NCI-H146 (cell line): Measurements from ENCODE around the gene ERO1B.
"Not testable (repeated sequence)": the region's sequence is repeated elsewhere in the genome, so short reads cannot be mapped to it uniquely, and the experiment has no call there.

ENCODE experiments used
- DNase-seq: peaks from one replicate; lab custom pipeline; 2025; lab: John Stamatoyannopoulos, UW

Gene ERO1B, protein sequence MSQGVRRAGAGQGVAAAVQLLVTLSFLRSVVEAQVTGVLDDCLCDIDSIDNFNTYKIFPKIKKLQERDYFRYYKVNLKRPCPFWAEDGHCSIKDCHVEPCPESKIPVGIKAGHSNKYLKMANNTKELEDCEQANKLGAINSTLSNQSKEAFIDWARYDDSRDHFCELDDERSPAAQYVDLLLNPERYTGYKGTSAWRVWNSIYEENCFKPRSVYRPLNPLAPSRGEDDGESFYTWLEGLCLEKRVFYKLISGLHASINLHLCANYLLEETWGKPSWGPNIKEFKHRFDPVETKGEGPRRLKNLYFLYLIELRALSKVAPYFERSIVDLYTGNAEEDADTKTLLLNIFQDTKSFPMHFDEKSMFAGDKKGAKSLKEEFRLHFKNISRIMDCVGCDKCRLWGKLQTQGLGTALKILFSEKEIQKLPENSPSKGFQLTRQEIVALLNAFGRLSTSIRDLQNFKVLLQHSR

DNA sequence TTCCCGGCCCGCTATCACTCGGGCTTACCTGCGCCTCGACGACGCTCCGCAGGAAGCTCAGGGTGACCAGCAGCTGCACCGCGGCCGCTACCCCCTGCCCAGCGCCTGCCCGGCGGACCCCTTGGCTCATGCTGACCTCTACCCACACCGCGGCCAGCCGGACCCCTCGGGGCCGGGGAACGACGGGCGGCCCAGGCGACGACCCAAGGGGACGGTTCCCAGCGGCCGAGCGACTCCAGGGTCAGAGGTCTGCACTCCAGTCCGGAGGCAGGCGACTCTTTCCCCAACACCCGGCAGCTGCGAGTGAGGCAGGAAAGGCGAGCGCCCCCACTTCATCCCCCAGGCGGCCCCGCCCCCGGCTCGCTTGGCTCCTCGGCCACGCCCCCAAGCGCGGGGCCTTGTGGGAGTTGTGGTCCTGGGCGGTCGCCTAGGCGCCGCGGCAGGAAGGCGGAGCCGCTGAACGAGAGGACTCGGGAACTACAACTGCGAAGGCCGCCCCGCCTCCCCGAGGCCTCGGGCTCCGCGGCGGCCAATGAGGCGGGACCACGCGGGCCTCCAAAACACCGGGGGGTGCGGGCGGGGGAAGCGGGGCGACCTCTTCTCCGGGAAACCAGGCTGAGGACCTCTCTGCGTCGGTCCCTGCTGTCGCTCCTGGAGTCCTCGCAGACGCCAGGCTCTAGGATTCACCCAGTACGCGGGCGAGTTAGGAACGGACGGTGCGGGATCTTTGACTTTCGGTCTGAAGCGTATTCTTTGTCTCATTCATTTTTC, at the start of gene ERO1B:
Gene ERO1B, minus strand, starts transcription at position 305 of the 771 bp plus-strand sequence. Its CDS starts 175 bp downstream, at position 130.
- peak; percentile 97 for DNase-seq

DNA sequence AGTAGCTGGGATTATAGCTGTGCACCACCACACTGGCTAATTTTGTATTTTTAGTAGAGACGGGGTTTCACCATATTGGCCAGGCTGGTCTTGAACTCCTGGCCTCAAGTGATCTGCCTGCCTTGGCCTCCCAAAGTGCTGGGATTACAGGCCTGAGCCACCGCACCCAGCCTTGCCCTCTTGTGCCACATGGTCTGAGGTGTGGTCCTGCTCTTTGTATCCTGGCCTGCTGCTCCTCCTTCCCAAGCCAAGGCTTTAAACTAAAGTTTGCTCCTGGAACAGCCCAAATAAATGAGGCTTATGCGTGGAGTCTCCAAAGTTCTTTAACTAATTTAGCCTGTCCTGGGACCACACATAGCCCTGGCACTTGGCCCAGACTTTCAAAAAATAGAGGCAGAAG, 49.7 kb upstream of the ERO1B start:
- DNase-seq: not testable (repeated sequence)

DNA sequence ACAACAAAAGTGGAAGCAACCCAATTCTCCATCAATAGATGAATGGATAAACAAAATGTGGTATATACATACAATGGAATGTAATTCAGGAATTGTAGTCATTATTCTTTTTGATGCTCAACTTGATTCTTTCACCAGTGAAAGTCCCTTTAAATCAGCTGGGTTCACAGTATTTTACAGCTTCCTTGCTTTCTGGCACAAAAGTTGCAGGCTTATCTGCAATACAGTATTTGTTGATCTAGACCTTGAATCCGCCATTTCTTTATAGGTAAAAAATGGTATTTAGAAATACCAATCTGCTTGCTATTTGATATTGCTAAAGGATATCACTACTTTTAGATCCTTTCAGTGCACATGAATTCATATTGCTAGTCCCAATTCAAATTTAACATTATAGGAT, 44.7 kb upstream of the ERO1B start:
- DNase-seq: no peak

DNA sequence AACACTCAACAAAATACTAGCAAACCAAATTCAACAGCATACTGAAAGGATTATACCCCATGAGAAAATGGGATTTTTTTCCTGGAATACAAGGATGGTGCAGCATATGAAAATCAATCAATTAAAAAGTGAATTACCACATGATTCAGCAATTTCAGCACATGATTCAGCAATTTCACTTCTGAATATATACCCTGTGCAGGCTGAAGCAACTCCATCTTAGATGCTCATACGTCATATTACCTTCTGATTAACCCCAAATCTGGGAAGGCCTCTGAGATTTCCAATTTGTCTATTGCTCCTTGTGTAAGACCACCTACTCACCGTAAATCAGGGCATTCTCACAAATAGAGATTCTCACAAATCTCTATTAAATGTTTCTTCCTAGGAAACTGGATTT, 43.8 kb upstream of the ERO1B start:
- DNase-seq: no peak

DNA sequence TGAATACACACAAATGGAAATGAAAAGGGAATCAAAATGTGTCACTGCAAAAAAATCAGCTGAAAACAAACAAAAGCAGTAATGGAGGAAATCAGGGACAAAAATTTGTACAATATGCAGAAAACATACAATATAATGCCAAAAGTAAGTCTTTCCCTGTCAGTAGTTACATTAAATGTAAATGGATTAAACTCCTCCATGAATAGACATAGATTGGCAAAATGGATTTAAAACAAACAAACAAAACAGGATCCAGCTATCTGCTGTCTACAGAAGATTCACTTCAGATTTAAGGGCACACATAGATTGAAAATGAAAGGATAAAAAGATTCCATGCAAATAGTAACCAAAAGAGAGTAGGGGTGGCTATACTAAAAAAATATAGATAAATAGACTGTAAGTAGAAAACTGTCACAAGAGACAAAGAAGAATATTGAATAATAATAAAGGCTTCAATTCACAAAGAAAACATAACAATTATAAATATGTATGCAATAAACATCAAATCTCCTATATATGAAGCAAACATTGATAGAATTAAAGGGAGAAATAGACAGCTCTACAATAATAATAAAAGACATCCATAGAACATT, 42.2 kb upstream of the ERO1B start:
- DNase-seq: no peak

DNA sequence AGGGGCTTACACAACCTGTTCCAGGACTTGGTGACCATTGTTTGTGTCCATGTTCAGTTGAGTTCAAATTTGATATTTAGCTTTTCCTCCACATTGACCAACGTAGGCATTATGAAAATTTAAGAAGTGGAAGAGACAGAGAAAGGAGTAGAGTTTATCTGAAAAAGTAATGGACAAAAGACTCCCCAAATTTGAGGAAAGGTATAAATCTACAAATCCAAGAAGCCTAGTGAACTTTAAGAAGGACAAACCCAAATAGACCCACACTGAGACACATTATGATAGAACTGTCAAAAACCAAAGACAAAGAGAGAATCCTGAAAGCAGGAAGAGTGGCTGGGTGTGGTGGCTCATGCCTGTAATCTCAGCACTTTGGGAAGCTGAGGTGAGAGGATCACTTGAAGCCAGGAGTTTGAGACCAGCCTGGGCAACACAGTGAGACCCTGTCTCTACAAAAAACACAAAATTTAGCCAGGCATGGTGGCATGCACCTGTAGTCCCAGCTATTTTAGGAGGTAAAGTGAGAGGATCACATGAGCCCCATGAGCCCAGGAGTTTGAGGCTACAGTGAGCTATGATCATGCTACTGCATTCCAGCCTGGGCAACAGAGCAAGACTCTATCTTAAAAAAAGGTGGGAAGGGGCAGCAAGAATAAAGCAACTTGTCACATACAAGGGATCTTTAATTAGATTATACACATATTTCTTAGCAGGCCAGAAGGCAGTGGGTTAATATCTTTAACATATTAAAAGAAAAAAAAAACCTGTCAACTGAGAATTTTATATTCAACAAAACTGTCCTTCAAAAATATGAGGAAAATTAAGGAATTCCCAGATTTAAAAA, 41.0 kb upstream of the ERO1B start:
- no peak for DNase-seq

DNA sequence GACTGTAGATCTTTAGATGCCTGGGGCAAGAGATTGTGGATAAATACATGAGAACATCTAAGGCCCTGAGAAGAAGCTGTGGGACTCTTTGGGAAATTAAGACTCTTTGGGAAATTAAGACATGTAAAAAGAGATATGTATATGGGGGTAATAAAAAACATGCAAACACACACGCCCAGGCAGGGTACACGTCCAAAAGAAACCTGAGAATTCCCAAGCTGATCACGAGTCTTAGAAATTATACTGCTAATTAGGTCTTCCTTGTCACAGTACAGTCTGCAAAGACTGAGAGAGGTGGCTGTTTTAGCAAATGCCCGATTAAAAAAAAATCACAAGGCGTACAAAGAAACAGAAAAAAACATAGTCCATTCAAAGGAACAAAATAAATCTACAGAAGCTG, 39.3 kb upstream of the ERO1B start:
- no peak for DNase-seq

DNA sequence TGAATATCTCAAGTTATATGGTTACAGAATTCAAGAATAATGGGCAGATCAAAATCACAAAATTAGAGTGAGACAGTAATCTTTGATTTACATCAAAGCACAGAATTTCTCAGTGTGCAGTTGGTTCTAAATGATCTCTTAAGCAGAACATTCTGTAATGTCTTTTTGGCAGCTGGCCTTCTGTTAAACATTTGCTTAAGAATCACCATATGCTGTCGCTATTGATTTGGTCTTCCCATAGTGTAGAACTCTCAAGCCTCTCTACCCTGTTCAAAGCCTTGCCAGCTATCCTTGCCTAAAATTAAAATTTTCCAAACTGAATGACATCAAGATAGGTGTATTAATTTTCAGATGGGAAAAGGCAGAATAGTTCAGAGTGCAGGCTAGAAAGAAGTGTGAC, 38.9 kb upstream of the ERO1B start:
- no peak for DNase-seq

DNA sequence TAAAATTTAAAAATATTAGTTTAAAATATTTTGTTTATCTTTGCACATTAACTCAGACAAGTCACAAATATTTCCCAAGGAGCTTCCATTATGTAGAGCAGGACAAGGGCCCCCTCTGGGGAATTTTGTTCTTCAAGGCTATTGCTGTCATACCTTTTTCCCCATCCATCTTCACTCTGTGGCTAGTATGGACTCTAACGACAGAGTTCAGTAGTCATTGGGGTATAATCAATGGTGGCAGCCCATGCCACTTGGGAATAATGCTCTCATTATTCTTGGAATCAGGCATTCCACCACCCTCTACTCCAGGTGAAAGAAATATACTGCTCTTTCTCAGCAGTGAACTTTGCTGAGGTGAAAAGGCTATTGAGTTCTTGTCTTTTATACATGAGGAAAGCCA, 38.5 kb upstream of the ERO1B start:
- DNase-seq: no peak

DNA sequence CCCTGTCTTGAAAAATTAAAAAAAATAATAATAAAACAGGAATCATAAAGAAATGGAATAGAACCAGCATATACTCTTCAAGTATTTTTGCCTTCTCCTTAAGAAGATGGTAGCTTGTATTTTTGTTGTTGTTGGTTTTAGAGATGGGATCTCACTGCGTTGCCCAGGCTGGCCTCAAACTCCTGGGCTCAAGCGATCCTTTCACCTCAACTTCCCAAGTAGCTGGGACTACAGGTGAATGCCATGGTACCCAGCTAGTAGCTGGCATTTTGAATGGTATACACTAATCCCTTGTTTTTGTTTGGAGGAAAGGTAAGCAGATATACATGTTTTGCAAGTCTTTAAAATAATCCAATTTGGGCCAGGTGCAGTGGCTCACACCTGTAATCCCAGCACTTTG, 34.7 kb upstream of the ERO1B start:
- no peak for DNase-seq

DNA sequence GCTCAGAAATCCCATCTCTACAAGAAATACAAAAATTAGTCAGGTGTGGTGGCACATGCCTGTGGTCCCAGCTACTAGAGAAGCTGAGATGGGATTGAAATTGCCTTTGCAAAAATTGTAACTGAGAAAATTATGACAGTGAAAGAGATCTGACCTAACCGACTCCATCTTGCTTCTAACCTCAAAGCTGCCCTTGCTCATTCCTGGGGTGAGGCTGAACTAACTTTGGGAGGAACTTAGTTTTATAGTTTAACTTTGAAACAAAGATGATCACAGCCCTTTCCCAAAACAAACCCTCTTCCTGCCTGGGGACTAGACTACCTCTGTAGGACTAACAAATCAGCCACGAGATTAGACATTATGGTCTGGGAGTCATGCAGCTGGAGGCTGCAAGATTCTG, 33.8 kb upstream of the ERO1B start:
- no peak for DNase-seq

DNA sequence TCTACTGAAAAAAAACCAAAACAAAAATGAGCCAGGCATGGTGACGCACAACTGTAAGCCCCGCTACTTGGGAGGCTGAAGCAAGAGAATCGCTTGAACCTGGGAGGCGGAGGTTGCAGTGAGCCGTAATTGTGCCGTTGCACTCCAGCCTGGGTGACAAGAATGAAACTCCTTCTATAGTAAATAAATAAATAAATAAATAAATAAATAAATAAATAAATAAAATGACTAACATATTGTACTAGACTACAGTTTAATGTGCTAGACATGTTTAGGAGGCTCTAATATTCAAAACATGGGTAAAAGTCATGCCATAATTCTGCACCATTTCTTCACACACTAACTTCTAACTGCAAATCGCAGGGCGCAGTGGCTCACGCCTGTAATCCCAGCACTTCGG, 33.3 kb upstream of the ERO1B start:
- DNase-seq: no peak

DNA sequence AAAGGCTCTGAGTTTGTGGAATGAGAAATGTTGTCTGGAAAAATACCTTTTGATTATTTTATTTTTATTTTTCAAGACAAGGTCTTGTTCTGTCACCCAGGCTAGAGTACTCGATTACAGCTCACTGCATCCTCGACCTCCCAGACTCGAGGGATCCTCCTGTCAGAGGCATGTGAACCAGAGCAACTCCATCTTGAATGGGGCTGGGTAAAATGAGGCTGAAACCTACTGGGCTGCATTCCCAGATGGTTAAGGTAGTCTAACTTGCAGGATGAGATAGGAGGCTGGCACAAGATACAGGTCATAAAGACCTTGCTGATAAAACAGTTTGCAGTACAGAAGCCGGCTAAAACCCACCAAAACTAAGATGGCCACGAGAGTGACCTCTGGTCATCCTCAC, 32.3 kb upstream of the ERO1B start:
- not testable (repeated sequence) for DNase-seq

DNA sequence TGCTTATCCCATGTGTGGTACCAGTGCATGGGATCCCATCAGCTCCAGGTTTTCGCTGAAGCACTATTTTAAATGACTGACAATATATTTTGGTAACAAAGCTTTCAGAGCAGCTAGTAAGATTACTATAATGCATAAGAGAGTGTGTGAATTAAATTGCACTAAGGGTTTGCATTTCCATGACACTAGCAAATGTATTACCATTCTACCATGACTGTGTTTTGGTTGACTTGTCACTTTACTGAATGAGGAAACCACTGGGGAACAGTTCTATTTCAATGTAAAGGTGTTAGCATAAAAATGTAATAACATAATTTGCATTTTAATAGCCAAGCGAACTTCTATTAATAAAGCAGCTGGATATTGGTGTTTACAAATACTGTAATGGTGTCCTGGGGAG, 31.7 kb upstream of the ERO1B start:
- DNase-seq: no peak

DNA sequence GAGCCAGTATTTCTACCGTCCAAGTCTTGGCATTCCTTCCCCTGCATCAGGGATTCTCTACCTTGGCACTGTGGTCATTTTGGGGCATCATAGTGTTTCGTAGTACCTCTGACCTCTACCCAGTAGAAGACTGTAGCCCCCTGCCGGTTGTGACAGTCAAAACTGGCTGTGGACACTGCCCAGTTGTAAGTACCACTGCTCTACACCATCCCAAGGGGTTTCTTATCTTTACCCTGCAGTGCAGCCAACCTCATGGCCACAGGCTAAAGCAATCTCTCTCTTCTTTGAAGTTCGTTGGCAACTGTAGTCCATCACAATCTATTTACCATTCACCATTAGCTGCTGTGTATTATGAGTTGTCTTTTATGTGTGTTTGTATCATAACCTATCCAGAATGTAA, 29.3 kb upstream of the ERO1B start:
- no peak for DNase-seq

DNA sequence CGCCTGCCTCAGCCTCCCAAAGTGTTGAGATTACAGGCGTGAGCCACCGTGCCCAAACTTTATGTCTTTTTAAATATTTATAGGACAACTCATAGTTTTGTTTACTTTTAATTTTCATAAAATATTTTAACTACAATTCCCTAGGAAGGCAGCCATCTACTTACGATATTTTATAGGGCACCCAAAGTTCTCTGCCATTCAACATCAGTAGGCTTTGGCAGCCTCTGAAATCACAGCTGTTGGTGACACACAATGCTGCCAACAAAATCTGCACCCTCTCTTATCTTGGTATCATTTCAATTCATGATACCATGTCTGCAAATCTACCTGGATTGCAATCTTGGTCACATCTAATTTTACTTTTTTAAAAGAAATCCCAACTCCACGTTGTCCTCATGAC, 27.1 kb upstream of the ERO1B start:
- no peak for DNase-seq

DNA sequence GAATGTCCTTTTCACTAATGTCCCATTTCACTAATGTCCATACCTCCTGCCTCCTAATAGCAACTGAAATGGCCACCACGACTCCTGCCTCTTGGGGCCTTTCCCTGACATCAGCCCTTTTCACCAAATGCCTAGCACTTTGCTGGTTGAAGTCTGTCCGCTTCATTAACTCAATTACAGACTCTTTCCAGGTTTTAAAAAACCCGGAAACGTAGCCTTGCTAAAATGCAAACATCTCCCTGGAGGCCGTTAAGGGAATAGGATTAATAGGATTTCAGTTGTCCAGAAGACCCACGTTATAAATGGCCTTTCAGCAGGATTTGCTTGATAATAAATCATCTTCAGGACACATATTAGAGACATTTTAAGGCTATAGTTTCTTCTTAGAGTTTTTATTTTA, 25.7 kb upstream of the ERO1B start:
- no peak for DNase-seq

DNA sequence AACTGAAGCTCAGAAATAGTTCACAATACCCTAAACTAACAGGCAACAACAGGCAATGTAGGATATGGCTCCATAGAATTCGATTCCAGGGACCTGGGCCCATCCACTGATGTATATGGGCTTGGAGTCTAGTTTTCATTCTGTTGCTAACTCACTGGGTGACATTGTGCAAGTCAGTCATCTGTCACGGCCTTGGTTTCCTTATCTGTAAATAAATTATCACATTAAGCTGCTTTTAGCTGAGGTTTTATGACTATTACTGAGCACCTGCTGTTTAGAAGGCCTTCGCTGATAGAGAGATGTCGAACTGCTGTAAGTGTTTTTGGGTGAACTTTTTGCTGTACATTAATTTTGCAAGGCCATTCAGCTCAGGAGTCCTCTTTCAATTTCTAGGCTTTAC, 22.9 kb upstream of the ERO1B start:
- DNase-seq: no peak

DNA sequence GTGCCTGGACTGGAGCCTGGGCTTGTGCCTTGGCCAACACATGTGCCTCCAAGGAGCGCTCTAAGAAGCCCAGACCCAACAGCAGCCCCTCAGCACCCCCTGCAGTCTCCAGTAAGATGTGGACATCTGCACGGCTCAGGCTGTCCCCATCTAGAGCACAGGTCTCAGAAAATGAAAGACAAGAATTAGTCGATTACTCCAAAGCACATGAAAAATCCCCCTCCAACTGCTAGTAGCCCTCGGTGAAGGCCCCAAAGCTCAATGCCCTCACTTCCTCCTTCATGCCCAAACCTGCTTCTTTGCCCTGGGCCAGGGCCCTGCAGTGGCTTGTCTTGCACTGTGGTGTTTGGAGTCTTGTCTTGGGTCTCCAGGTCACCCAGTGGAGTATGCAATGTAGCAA, 21.9 kb upstream of the ERO1B start:
- DNase-seq: no peak

DNA sequence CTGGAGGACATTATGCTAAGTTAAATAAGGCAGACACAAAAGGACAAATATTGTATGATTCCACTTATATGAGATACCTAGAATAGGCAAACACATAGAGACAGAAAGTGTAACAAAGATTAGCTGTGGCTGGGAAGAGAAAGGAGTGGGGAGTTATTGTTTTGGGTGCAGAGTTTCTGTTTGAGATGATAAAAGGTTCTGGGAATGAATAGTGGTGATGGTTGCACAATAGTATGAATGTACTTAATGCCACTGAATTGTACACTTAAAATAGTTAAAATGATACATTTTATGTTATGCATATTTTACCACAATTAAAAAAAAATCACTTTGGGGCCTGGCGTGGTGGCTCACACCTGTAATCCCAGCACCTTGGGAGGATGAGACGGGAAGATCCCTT, 21.2 kb upstream of the ERO1B start:
- no peak for DNase-seq

DNA sequence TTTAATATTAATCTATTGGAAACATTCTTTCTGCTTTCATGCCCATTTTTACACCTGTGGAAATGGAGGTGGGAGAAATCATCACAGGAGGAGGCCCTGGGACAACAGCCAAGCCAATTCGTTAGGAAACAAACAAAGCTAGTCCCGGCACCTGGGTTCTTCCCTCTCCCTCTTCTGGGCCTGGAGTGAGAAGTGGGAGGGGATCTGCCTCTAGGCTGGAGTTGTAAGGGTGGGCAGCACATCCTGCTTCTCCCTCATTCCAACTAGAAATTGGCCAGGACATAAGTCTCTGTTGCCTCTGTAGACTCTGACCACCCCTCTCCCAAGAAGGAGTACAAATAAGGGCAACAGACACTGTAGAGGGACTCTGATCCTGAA, 20.2 kb upstream of the ERO1B start:
- no peak for DNase-seq
